ENCODE results near the gene CDH19.

DNA sequence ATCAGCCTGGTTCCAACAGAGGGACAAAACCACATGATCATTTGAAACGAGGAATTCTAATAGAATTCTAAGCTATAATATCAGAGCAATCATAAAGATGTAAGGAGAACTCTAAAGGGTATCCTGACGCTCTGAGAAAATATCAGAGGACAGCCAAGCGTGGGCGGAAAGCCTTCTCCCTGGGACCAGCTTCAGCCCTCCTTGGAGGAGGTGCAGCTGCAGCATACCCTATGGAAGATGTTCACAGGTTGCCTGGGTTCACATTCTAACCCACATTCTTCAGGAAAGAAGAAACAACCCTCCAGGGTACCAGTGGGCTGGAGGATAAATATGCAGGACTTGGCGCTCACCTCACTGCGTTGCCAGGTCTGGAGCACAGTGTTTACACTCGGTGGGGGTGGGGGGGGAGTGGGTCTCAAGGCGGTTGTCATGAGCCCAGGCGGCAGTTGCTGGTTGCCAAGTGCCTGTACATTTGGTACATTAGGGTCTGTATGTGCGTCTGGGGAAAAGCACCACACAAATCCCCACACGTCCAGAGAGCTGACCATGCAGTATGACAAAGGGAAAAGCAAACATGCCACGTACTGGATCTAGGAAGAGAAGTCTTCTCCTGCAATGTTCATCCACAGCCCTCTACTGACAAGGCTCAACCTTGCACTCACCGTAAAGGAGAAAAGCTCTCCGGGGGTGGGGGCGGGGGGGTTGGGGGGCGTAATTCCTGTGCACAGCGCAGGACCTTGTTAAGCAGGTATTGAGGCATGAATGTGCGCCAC, 80.5 kb downstream of the CDH19 start:
- TF ChIP-seq, protein P1, sequence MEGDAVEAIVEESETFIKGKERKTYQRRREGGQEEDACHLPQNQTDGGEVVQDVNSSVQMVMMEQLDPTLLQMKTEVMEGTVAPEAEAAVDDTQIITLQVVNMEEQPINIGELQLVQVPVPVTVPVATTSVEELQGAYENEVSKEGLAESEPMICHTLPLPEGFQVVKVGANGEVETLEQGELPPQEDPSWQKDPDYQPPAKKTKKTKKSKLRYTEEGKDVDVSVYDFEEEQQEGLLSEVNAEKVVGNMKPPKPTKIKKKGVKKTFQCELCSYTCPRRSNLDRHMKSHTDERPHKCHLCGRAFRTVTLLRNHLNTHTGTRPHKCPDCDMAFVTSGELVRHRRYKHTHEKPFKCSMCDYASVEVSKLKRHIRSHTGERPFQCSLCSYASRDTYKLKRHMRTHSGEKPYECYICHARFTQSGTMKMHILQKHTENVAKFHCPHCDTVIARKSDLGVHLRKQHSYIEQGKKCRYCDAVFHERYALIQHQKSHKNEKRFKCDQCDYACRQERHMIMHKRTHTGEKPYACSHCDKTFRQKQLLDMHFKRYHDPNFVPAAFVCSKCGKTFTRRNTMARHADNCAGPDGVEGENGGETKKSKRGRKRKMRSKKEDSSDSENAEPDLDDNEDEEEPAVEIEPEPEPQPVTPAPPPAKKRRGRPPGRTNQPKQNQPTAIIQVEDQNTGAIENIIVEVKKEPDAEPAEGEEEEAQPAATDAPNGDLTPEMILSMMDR (IDR thresholded peaks at IDR 0.05), result no peak
- TF ChIP-seq POLR2A (IDR thresholded peaks at IDR 0.05), result no peak

All from uterus (tissue), 2 donors.